Measurements from ENCODE around the gene SGSM1. TPM values are rescaled to one million over a fixed set of nuclear protein-coding genes. Genes with fewer than 3 reads are reported as not detected.

SGSM1 gene
- total RNA-seq, 4 donors from 2014 or later, result 0.88 to 4.9 (median 3.0) TPM

DNA sequence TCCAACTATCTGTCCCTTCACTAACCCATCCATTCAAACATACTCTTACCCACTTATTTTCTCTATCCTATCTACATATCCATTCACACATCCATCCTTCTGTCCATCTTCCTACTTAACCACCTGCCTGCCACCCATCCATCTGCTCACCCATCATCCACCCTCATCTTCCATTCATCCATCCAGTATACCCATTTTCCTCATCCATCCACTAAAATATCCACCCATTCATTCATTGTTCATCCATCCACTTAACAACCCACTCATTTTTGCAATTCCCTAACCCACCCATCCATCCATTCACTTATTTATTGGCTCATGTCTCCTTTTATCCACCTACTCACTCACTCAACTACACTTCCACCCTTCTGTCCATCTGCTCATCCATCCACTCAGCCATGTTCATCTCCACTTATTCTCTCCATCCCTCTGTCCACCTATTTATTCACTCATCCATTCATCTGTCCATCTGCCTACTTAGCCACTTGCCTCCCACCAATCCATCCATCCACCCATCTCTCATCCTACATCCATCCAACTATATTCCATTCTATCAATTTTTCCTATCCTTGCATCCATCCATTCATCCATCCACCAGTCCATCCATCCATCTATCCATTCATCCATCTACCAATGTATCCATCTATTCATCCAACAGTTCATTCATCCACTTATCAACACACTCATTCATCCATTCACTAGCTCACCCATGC is 129.9 kb downstream of the SGSM1 start:
- TF ChIP-seq POLR2A (IDR thresholded peaks at IDR 0.05), result no peak
- TF ChIP-seq CTCF (IDR thresholded peaks at IDR 0.05), result no peak
- no peaks in the 10 kb centered on the region for H3K27me3 ChIP-seq
- no peaks in the 10 kb centered on the region for H3K36me3 ChIP-seq
- no peak overlapping the region for H3K4me3 ChIP-seq
- DNase-seq, result no peak
- no peaks in the 10 kb centered on the region for H3K9me3 ChIP-seq
- no peak overlapping the region for H3K27ac ChIP-seq
- intact Hi-C loops (cut with DNase I; ENCODE audit: low total_unique reads), result no loop called here
- no peaks in the 10 kb centered on the region for H3K4me1 ChIP-seq

- H3K27me3 ChIP-seq, result no peaks in the 10 kb centered on the region
- H3K9me3 ChIP-seq, result no peaks in the 10 kb centered on the region
- no peaks in the 10 kb centered on the region for H3K4me1 ChIP-seq
- no peak overlapping the region for H3K4me3 ChIP-seq
- intact Hi-C loops (cut with DNase I; ENCODE audit: low total_unique reads), result no loop called here
- no peak for DNase-seq
- H3K27ac ChIP-seq, result no peak overlapping the region
- H3K36me3 ChIP-seq, result no peaks in the 10 kb centered on the region
- TF ChIP-seq CTCF (IDR thresholded peaks at IDR 0.05), result no peak
- no peak for TF ChIP-seq POLR2A (IDR thresholded peaks at IDR 0.05)
These were observed 131.1 kb downstream of the SGSM1 start for GRCh38 chr22:24937114-24937513.

- Histone ChIP-seq H3K4me1 (no peaks in the 10 kb centered on the region), H3K36me3 (no peaks in the 10 kb centered on the region), H3K9me3 (no peaks in the 10 kb centered on the region), H3K4me3 (no peak overlapping the region), H3K27ac (no peak overlapping the region), H3K27me3 (no peaks in the 10 kb centered on the region)
- no peak for DNase-seq
- TF ChIP-seq CTCF (IDR thresholded peaks at IDR 0.05) (peak; percentile 56 to 69 (median 59)), POLR2A (IDR thresholded peaks at IDR 0.05) (no peak)
- intact Hi-C loops (cut with DNase I; ENCODE audit: low total_unique reads), result no loop called here
These were observed 132.8 kb downstream of the SGSM1 start for GRCh38 chr22:24938741-24939341.

- TF ChIP-seq POLR2A (IDR thresholded peaks at IDR 0.05) (no peak), CTCF (IDR thresholded peaks at IDR 0.05) (no peak)
- Histone ChIP-seq H3K4me3 (no peak overlapping the region), H3K27me3 (no peaks in the 10 kb centered on the region), H3K4me1 (no peaks in the 10 kb centered on the region), H3K9me3 (no peaks in the 10 kb centered on the region), H3K27ac (no peak overlapping the region), H3K36me3 (no peaks in the 10 kb centered on the region)
- intact Hi-C loops (cut with DNase I; ENCODE audit: low total_unique reads), result loop anchor here (10.0 kb wide), 1 partner anchor 112 kb away; no protein-coding TSS in a partner anchor
- no peak for DNase-seq
These were observed 136.3 kb downstream of the SGSM1 start for GRCh38 chr22:24942301-24942700.

- no peak overlapping the region for H3K27ac ChIP-seq
These were observed 138.4 kb downstream of the SGSM1 start for GRCh38 chr22:24944217-24944937.

More at GRCh38 chr22:24944217-24944937, 138.4 kb downstream of the SGSM1 start:
- no peaks in the 10 kb centered on the region for H3K4me1 ChIP-seq
- no peak for DNase-seq
- no peaks in the 10 kb centered on the region for H3K36me3 ChIP-seq
- H3K9me3 ChIP-seq, result no peaks in the 10 kb centered on the region
- H3K27me3 ChIP-seq, result no peaks in the 10 kb centered on the region
- no peak for TF ChIP-seq POLR2A (IDR thresholded peaks at IDR 0.05)
- no peak for TF ChIP-seq CTCF (IDR thresholded peaks at IDR 0.05)
- intact Hi-C loops (cut with DNase I; ENCODE audit: low total_unique reads), result loop anchor here (10.0 kb wide), 1 partner anchor 110 kb away; no protein-coding TSS in a partner anchor
- no peak overlapping the region for H3K4me3 ChIP-seq
